ENCODE results near the gene RGN.
"Not testable (repeated sequence)": the region's sequence is repeated elsewhere in the genome, so short reads cannot be mapped to it uniquely, and the experiment has no call there.

Gene RGN

DNA sequence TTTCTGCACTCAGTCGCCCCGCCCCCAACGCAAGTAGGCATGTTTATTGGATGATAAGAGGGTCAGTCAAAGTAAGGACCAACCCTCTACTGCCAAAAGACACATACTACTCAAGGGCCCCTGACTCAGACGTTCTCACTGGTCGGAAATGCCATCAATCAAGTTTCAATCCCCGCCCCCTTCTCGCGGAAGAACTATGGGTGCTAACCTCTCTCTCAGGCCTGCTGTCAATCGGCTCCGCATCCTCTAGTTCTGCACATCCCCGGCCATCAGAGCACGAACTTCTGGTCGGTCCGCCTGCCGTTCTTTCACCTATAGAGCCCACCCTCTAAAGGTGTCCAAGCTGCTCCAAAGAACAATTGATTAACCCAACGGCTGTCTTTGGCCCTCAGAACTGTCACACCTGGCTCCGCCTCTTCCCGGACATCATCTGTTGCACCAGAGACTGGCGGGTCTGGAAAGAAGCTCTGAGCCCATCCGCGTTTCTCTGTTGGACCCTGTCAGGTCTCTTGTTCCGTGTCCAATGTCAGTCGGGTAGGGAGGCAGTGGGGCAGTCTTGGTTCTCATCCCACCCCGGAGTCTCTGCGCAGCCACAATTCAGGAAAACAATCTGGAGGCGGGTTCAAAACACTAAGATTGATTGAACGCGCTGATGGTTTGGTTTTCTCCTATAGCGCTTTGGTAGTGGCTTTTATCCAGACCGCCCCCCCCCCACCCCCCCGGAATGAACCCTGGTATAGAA, 51.1 kb downstream of the RGN start:
- peak overlapping the region; percentile 75 for H3K27ac ChIP-seq
- TF ChIP-seq ZFX (IDR thresholded peaks at IDR 0.05; ENCODE audit: borderline replicate concordance) (no peak), CTCF (IDR thresholded peaks at IDR 0.05) (no peak)

DNA sequence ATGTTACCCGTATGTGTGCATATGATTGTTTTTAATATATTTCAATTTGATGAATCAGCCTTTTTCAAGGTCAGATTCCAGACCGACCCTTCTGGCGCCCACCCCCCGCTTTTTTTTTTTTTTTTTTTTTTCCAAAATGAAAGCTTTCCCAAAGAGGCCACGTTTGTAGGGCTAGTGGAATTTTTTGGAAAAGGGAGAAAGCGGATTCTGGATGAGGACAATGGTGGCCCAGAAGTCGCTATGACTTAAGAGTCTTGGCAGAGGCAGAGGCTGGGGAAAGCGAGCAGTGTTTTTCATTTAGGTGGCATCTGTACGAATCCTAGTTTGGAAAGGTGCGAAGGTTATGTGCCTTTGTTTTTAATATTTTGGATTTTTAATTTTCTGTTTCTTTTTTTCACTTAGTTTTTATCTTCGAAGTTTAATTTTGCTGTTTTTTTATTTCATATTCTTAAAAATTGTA, 51.7 kb downstream of the RGN start:
- peak overlapping the region; percentile 75 for H3K27ac ChIP-seq
- TF ChIP-seq CTCF (IDR thresholded peaks at IDR 0.05): no peak
- no peak for TF ChIP-seq ZFX (IDR thresholded peaks at IDR 0.05; ENCODE audit: borderline replicate concordance)

GRCh38 chrX:47133493-47133892, 55.2 kb downstream of the RGN start:
- TF ChIP-seq CTCF (IDR thresholded peaks at IDR 0.05) (no peak), ZFX (IDR thresholded peaks at IDR 0.05; ENCODE audit: borderline replicate concordance) (no peak)
- H3K27ac ChIP-seq: no peak overlapping the region

- H3K27ac ChIP-seq: not testable (repeated sequence)
Observed at GRCh38 chrX:47135650-47136049, 57.4 kb downstream of the RGN start.

DNA sequence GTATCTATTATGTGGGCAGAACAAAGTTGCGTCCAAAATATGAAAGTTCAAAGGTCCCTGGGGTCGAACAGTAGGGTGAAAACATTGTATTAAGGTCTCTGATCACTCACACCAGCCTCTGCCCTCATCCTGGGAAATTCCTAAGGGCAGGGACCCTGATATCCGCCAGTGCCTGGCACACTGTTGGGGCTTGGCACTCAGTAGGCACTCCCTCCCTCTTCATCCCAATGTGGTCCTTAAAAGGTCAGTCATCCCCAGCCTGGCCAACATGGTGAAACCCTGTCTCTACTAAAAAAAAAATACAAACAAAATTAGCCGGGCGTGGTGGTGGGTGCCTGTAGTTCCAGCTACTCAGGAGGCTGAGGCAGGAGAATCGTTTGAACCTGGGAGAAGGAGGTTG, 59.9 kb downstream of the RGN start:
- no peak overlapping the region for H3K27ac ChIP-seq
- TF ChIP-seq CTCF (IDR thresholded peaks at IDR 0.05) (no peak), ZFX (IDR thresholded peaks at IDR 0.05; ENCODE audit: borderline replicate concordance) (no peak)
